HG03097 (cell line): Measurements from ENCODE around the gene EZH1.
A peak's percentile ranks its signal among the peaks of the same experiment; 100 is the strongest.

Source experiments
- ATAC-seq: cut with Tn5 transposase; IDR thresholded peaks from one replicate; pipeline ENCODE4 v1.9.1; 2021; ENCODE audit not compliant: unreplicated experiment, low FRiP score

Gene EZH1

DNA sequence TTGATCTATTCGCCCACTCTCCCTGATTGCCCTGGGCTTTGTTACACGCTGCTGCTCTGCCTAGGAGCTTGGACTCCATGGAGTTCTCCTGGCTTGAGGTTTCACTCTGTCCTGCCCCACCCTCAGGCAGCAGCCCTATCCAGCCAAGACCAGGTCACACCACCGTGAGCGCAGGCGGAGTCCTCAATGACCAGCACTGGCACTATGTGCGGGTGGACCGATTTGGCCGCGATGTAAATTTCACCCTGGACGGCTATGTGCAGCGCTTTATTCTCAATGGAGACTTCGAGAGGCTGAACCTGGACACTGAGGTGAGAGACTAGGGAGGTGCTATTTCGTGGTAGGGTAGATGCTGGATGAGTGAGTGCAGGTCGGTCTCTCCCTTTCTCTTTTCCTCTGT, 59.0 kb downstream of the EZH1 start:
- ATAC-seq = no peak

DNA sequence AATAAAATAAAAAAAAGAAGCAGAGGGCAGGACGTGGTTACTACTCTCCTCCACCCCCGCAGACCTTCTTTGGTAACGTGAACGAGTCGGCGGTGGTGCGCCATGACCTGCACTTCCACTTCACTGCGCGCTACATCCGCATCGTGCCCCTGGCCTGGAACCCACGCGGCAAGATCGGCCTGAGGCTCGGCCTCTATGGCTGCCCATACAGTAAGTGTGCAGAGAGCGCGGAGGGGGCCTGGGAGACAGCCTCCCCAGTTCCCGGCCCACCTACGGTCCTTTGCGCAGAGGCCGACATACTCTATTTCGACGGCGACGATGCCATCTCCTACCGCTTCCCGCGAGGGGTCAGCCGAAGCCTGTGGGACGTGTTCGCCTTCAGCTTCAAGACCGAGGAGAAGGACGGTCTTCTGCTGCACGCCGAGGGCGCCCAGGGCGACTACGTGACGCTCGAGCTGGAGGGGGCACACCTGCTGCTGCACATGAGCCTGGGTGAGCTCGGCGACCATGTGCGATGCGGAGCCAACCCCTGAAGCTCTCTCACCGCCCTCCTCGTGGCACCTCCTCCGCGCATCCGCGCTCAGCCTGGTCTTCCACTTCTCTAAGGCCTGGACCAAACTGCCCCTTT, 59.8 kb downstream of the EZH1 start:
- ATAC-seq = no peak

DNA sequence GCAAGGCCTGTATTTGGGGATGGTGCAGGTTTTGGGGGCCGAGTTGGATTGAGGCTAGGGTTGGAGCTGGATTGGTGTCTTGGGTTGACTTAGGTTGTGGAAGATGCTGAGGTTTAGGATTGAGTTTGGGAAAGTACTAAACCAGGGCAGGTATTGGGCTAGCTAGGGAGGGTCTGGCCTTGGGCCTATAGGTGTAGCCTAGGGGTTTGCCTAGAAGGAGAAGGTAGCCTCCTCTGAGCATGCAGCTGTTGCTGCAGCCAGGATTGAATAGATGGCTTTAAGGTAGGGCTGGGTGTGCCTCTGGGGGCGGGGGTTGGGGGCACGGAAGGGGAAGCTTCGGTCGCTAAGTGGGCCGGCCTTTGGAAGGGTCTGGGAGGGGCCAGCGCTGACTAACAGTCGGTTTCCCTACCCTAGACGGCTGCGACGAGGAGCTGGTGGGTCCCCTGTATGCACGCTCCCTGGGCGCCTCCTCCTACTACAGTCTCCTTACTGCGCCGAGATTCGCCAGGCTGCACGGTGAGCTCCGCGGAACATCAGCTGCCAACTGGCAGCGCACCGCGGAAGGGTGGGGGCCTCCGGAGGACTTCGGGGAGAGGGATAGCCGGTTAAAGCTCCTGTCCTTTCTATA, 61.3 kb downstream of the EZH1 start:
- ATAC-seq = no peak

DNA sequence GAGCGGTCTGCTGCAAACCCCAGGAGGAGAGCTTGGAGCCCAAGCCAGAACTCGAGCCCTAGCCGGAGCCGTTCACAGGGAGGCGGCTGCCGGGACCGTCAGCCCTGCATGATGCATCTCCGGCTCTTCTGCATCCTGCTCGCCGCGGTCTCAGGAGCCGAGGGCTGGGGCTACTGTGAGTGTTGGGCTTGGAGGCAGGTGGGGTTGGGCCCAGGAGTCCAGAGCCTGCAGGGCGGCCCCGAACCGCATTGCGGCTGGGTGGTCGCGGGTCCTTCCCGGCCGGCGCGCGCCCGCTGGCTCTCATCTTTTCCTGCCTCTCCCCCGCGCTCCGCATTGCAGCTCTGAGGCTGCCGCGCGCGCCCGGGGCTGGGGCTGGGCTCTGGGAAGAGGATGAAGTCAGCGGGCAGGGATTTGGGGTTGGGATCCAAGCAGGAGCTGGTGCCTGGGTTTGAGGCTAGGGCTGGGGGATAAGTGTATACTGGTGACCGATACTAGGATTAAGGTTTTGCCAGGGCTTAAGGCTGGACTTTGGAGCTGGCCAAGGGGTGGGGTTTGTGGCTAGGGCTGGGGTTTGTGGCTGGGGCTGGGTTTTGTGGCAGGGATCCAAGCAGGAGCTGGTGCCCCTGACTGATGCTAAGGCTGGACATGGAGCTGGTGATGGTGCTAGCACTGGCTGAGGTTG, 62.0 kb downstream of the EZH1 start:
- ATAC-seq = no peak

DNA sequence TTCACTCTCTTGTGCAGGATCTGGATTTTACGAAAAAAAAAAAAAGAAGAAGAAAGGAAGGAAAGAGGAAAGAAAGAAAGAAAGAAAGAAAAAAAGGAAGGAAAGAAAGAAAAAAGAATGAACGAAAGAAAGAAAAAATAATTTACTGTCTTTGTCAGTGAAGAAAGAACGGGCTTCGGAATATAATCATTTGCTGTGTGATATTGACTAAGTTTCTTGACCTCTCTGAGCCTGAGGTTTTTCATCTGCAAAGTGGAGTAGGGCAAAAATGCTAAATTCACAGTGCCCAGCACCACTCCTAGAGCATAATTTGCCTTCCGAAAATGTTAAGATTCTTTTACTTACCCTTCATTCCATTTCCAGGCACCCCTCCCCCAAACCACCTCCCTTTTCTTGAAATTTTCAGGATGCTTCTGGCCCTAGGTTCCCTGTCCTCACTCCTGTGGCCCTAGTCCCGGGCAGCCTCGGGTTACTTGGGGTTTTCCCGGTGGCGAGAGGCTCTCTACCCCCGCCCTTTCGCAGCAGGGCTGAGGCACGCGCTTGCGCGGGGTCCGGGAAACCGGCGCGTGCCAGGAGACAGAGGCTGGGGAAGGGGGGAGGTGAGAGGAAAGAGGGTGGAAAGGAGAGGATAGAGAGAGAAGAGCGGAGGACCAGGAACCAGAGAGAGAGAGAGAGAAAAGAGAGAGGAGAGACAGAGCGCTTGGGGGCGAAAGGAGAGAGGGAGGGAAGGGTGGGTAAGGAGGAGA, 62.7 kb downstream of the EZH1 start, which contains the start of gene CNTNAP1:
TSS of gene CNTNAP1 (plus strand) at position 556 of the 746 bp plus-strand sequence. CDS start 299 bp downstream, outside the sequence.
- ATAC-seq = no peak

DNA sequence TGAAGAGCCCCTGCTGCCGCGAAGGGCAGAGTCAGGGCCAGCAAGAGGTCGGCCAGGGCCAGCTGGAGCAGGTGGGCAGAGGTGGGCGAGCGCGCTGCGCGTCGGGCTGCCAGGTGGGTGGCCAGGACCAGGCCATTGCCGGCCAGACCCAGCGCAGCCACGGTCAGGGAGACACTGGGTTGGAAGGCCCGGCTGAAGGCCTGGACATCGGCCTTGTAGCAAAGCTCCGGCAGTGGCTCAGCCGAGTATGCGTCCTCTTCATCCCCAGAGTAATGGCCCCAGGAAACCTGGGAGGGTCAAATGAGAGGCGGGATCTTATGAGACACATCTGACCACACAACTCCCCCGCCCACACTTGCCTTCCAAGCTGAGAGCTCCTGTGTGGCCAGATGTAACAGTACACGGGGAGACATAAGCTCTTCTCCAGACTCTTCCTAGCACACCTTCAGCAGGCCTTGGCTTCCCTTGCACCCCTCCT, 64.5 kb downstream of the EZH1 start:
- no peak for ATAC-seq

DNA sequence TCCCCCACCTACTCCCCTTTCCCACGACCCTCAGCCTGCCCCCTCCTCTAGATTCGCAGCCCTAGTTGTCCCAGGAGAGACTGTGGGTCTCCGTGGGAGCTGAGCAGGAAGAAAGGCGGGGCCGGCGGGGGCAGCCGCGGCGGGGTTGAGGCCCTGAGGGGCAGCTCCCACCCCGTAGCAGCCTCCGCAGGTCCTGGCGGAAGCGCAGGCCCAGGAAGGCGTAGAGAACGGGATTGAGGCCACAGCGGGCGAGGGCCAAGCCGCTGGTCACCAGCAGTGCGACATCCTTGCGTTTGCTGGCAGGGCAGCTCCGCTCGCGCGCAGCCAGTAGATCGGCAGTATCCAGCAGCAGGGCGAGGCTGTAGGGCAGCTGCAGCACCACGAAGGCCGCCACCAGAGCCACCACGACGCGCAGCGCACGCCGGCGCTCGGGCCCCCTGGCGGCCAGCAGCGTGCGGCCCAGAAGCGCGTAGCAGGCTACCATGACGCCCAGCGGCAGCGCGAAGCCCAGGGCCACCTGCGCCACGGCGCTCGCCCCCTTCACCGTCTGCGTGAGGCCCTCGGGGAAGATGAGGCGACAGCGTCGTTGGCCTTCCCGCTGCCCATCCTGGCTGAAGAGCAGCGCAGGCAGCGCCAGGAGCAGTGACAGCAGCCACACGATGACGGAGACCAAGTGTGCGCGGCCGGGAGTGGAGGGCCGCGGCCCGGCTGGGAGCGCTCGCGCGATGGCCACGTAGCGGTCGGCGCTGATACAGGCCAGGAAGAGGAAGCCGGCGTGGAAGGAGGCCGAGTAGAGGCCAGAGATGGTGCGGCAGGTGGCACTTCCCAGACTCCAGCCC, 65.1 kb downstream of the EZH1 start:
- peak; percentile 29 for ATAC-seq

DNA sequence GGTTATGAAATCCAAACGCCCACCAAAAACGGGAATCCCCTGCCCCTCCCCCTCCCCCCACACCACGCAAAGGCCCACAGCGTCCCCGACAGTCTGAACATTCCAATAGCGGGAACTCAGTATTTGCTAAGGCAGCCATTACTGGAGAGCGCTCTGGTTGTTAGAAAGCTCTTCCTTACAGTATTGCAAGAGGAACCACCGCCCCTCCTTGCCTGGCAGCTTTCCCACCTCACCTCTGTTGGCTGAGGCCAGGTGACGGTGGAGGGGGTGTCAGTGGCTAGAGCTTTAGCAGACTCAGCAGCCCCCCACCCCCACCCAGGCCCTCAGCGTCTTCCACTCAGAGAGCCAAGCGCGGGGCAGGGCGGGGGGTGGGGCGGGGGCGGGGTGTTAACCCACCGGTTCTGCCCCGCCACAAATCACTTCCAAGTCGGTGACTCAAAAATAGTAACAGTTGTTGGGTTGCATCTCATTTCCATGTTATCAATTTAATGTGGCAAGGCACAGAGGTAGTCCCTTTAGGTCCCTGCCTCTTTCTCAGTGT, 65.8 kb downstream of the EZH1 start:
- ATAC-seq = no peak

DNA sequence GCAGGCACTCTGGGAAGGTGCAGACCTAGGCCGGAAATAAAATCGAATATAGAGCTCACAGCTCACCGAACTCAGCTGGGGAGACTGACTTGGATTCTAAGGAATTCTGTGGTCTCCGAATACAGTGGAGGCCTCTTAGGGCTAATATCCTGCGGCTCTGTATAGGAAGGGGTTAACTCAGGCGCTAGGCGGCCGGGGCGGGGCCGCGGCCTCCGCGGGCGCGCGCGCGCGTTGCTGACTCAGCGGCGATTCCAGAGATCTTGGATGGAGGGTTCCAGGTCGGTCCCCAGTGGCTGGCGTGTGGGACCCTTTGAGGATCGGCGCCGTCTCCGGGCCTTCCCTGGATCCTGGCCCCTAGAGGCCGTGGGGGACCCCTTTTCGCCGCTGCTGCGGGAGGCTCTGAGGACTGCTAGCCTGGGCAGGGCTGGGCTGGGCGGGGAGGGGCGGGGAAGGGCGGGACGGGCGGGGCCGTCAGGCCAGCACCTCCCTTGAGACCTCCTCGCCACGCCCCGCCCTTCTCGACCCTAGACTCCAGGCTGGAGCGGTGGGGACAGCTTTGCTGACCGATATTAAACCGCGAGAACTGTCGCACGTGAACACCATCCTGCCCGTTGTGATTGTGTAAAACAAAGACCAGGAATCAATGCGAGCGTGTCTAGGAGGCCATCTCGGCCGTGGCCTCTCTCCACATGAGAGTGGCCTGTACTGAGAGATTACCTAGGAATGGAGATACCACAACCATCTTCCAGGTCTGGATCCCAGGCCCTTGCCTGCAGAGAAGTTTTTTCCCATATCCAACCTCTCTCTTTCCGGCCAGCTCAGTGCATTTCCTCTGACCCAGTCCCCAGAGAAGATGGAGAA, 66.7 kb downstream of the EZH1 start:
- peak; percentile 24 for ATAC-seq

DNA sequence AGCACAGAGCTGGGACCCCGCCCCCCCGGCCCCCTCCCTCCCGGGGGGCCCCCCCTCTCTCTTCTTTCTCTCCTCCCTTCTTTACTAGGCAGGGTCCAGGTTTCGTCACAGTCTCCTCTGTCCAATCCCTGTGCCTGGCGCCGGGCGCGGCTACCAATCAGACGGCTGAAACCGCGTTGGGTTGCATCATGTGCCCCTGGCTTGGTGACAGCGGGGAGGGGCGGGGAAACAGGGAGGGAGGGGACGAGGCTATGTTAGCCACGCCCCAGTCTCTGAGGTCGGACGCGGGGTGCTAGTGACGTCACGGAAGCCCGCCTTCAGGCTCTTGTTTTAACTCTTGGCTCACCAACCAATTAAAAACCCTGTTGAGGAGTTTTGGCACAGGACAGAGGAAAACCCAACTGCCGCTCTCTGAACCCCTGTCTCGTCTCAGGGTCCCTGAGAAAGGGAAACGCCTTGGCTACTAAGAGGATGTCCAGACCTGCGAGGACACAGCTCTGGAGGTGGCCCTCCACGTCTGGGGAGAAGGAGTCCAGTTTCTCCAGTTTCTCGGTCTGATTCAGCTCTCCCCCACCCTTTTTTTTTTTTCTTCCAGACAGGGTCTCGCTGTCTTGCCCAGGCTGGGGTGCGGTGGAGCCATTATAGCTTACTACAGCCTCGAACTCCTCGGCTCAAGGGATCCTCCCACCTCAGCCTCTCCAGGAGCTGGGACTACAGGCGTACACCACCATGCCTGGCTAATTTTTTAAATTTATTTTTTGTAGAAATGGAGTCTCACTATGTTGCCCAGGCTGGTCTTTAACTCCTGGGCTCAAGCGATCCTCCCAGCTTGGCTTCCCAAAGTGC, 67.6 kb downstream of the EZH1 start:
- ATAC-seq = peak; percentile 58

DNA sequence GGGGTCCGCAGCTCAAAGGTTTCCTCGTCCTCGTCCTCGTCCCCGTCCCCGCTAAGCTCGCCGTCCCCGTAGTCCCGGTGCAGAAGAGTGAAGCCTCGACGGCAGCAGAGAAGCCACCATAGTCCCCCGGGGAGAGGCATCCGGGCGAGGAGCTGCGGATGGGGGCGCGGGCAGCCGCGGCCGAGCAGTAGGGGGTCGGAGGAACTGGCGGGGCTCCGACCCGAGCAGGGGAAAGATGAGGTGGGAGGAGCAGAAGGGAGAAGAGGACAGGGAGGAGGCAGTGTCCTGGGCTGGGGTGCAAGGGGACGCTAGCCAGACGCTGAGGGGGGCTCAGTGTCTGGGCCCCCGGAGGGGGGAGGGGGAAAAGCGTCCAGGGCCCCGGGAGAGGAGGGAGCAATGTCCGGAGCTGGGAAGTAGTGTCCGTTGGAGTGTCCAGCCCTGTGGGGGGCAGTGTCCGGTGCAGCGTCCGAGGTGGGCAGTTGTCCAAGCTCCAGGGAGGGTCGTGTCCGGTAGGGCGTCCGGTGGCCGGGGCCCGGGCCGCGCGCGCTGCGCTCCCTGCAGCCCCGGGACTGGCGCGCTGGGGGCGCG, 68.3 kb downstream of the EZH1 start, which contains the start of gene PLEKHH3:
TSS of gene PLEKHH3 (minus strand) at position 571 of the 588 bp plus-strand sequence. CDS start at position 140, 431 bp downstream.
- no peak for ATAC-seq

DNA sequence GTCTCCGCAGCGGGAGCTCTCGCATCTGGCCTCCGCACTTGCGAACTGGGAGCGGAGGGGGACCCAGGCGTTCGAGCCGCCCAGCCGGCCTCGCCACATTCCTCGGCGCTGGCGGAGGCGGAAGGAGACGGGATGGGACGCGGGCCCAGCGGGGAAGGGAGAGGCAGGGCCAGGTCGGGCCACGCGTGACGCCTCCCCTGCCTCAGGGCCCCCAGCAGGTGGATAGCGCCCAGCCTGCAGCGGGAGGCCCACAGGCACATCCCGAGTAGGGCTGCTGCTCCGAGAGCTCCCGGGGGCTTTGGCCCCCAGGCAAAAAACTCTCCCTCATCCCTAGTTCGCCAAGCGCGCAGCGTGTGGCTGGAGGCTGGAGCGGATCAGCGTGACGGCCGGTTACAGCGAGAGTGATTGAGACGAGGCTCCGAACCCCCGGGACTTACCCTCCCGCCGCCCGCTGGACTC, 68.8 kb downstream of the EZH1 start:
- no peak for ATAC-seq

DNA sequence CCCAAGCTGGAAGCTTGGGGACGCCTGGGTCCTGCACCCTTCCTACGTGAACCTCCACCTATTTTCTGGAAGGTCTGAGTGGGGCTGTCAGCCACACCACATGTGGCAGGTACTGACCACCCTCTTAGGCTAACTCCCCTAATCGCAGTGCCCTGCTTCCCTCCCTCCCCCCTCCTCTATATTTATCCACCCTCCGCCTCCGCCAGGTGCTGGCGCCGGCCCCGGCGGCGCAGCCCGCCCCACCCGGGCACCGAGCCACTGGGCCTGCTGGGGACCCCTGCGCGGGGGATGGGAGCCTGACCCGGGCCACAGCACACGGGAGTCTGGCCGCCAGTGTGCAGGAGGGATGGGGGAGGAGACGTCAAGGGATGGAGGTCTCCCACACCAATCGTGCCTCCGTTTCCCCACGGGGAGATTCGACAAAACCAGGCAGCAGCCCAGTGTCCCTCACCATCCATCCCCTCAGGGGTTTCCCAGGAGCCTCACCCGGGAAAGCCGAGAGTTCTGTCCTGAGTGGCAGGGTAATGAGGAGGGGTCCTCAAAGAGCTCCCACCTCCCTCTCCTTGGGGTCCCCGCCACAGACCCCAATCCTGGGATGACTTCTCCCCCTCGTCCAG, 69.4 kb downstream of the EZH1 start:
- no peak for ATAC-seq

DNA sequence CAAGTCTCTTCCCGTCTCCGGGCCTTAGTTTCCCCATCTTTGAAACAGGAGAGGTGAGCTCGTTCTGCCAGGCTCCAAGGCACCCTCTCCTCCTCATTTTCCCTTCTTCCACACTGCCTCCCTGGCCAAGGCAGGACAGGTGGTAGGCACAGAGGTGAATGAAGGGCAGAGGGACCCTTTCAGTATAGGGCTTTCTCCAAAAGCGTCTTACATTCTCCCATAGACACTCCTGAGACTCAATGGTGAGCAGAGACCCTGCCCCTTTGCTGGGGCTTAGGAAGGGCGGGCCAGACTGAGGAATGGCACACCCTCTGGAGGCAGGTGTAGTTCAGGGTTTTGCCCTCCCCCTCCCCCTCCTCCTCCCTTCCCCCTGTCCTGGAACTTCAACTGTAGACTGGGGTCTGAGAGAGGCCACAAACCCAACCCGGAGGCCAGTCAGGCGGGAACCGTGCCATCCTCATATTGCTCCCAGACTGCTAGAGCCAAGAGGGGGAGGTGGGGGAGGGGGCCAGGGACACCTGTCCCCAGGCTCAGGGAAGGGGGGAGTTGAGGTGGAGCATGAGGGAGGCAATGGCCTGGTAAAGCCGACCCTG, 70.0 kb downstream of the EZH1 start:
- ATAC-seq = no peak

DNA sequence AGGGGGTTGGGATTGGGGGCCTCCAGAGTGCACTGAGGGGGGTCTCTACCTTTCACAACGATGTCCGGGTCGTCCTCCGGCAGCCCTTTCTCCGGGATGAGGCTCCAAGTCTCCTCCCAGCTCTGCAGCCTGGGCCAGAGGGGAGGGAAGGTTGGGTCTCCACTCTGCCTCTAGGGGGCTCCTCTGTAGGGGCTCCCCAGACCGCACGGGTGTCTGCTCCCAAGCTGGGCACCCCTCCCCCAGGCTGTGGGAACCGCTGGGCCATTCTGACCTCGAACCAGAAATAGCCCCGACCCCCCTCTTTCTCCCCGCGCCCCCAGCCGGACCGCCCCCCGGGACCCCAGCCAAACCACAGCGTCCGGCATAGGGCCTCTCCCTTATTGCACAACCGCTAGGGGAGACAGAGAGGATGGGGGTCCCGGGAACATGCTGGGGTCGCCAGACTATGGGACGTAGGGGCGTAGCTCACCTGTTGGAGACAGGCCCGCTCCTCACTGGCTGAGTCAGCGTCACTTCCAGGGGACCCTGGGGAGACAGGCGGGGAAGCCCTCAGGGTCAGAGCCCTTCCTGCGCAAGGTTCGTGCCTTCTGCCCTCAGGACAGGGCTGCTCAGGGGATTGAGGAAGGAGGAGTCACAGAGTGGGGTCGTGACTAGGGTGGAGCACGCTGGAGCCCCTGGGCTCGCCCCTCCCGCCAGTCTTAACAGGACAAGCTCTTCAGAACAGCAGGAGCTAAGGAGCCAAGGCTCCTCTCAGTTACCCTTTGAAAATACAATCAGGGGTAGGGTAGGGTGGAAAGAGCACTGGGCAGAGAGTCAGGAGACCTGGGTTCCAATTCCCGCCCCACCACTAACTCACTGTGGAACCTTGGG, 70.7 kb downstream of the EZH1 start:
- no peak for ATAC-seq
